Nephron progenitor cell (in vitro differentiated cells): ENCODE data around the gene STEAP1B.

Experiments used
- DNase-seq: peaks from one replicate; pipeline ENCODE4 v3.0.0; 2021
- H3K27ac Mint-ChIP-seq: 2 replicates; pipeline ENCODE4 v1.8.0; 2021; ENCODE audit warnings: mild to moderate bottlenecking, moderate library complexity, mixed read lengths
- H3K27me3 Mint-ChIP-seq: 2 replicates; pipeline ENCODE4 v1.8.0; 2021; ENCODE audit warnings: mild to moderate bottlenecking, low read depth, mixed read lengths; ENCODE audit not compliant: poor library complexity
- H3K36me3 Mint-ChIP-seq: 2 replicates; pipeline ENCODE4 v1.8.0; 2021; ENCODE audit warnings: low read depth, mixed read lengths
- H3K4me1 Mint-ChIP-seq: 2 replicates; pipeline ENCODE4 v1.8.0; 2021; ENCODE audit warnings: mixed read lengths
- H3K4me3 Mint-ChIP-seq: 2 replicates; pipeline ENCODE4 v1.8.0; 2021; ENCODE audit warnings: mild to moderate bottlenecking, moderate library complexity, mixed read lengths
- H3K9me3 Mint-ChIP-seq: 2 replicates; pipeline ENCODE4 v1.8.0; 2021; ENCODE audit warnings: mild to moderate bottlenecking, moderate library complexity, mixed read lengths
- CTCF ChIP-seq: fragments of 200-600 bp; sonication (generic); IDR thresholded peaks from 2 replicates; pipeline ENCODE4 v1.5.0; 2021; ENCODE audit warnings: antibody characterized with exemption

The STEAP1B gene

DNA sequence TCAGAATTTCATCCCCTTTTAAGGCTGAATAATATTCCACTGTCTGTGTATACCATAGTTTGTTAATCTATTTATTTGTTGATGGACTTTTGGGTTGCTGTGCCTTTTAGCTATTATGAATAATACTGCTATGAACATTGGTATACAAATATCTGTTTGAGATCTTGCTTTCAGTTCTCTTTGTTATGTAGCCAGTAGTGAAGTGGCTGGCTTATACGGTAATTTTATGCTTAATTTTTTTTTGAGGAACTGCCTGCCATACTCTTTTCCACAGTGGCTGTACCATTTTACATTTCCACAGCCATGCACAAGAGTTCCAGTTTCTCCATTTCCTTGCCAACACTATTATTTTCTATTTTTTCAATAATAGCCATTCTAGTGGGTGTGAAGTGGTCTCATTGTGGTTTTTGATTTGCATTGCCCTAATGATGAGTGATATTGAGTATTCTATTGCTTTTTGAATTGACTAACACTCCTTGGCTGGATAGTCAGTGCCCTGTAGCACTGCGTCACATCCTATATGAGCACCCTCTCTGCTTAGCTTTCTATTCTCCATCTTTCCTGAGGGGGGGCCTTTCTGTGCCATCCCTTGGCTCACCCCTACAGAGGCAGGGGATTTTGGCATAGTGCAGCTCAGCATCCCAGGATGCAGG is 113.7 kb downstream of the STEAP1B start:
- H3K4me3 Mint-ChIP-seq = no peak overlapping the region
- H3K9me3 Mint-ChIP-seq = no peaks in the 10 kb centered on the region
- no peaks in the 10 kb centered on the region for H3K4me1 Mint-ChIP-seq
- peaks cover 5% of the 10 kb centered on the region for H3K27me3 Mint-ChIP-seq
- TF ChIP-seq CTCF = no peak
- H3K27ac Mint-ChIP-seq = no peak overlapping the region
- no peak for DNase-seq
- H3K36me3 Mint-ChIP-seq = no peaks in the 10 kb centered on the region

GRCh38 chr7:22385326-22385725 is 114.7 kb downstream of the STEAP1B start:
- H3K9me3 Mint-ChIP-seq = no peaks in the 10 kb centered on the region
- TF ChIP-seq CTCF = no peak
- no peaks in the 10 kb centered on the region for H3K4me1 Mint-ChIP-seq
- H3K36me3 Mint-ChIP-seq = no peaks in the 10 kb centered on the region
- H3K27ac Mint-ChIP-seq = no peak overlapping the region
- H3K4me3 Mint-ChIP-seq = no peak overlapping the region
- no peak for DNase-seq
- H3K27me3 Mint-ChIP-seq = peaks cover 5% of the 10 kb centered on the region

DNA sequence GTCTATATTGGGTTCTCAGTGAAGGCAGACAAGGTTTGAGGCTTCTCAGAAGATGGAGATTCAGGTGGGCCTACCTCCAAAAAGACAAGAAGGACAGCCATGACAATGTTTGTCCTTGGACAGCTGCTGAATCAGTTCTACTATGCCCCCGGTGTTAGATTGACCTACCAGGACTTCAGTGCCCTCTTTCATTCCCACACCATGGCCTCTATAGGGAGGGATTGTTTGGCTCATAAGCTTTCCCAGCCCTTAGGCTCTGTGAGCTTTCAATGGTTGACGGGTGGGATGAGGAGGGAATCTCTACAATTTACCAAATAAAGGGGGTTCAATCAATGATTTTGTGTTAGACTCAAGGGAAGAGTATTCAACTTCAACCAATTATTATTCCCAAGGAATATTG is 119.7 kb downstream of the STEAP1B start:
- DNase-seq = no peak
- Mint-ChIP-seq H3K27ac (no peak overlapping the region), H3K36me3 (no peaks in the 10 kb centered on the region), H3K4me1 (peaks cover 34% of the 10 kb centered on the region), H3K9me3 (no peaks in the 10 kb centered on the region), H3K4me3 (no peak overlapping the region), H3K27me3 (peaks cover 2% of the 10 kb centered on the region)
- TF ChIP-seq CTCF = no peak

- TF ChIP-seq CTCF = no peak
- DNase-seq = no peak
- H3K27ac Mint-ChIP-seq = no peak overlapping the region
These were observed 121.6 kb downstream of the STEAP1B start for GRCh38 chr7:22378199-22378980.

GRCh38 chr7:22377703-22378102 is 122.3 kb downstream of the STEAP1B start:
- Mint-ChIP-seq H3K36me3 (no peaks in the 10 kb centered on the region), H3K9me3 (no peaks in the 10 kb centered on the region), H3K4me1 (peaks cover 59% of the 10 kb centered on the region), H3K27me3 (no peaks in the 10 kb centered on the region), H3K27ac (peak overlapping the region; percentile 63), H3K4me3 (no peak overlapping the region)
- DNase-seq = no peak
- no peak for TF ChIP-seq CTCF

More at GRCh38 chr7:22378199-22378980, 121.6 kb downstream of the STEAP1B start:
- Mint-ChIP-seq H3K9me3 (no peaks in the 10 kb centered on the region), H3K4me1 (peaks cover 52% of the 10 kb centered on the region), H3K27me3 (no peaks in the 10 kb centered on the region), H3K36me3 (no peaks in the 10 kb centered on the region), H3K4me3 (no peak overlapping the region)
